LNCAP (cell line): Measurements from ENCODE around the gene ECT2L.

Experiments used
- TF ChIP-seq, protein P1 (sequence below): fragments of 450-650 bp; IDR thresholded peaks from 2 replicates; pipeline ENCODE4 v1.5.1; 2017; ENCODE audit warnings: mild to moderate bottlenecking

ECT2L gene

GRCh38 chr6:138891255-138891986 lies 95.5 kb downstream of the ECT2L start:
- TF ChIP-seq, protein P1, sequence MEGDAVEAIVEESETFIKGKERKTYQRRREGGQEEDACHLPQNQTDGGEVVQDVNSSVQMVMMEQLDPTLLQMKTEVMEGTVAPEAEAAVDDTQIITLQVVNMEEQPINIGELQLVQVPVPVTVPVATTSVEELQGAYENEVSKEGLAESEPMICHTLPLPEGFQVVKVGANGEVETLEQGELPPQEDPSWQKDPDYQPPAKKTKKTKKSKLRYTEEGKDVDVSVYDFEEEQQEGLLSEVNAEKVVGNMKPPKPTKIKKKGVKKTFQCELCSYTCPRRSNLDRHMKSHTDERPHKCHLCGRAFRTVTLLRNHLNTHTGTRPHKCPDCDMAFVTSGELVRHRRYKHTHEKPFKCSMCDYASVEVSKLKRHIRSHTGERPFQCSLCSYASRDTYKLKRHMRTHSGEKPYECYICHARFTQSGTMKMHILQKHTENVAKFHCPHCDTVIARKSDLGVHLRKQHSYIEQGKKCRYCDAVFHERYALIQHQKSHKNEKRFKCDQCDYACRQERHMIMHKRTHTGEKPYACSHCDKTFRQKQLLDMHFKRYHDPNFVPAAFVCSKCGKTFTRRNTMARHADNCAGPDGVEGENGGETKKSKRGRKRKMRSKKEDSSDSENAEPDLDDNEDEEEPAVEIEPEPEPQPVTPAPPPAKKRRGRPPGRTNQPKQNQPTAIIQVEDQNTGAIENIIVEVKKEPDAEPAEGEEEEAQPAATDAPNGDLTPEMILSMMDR: no peak

- TF ChIP-seq, protein P1: no peak
These were observed 100.3 kb downstream of the ECT2L start for GRCh38 chr6:138896104-138896756.

GRCh38 chr6:138897031-138897430 lies 101.1 kb downstream of the ECT2L start:
- TF ChIP-seq, protein P1: no peak

DNA sequence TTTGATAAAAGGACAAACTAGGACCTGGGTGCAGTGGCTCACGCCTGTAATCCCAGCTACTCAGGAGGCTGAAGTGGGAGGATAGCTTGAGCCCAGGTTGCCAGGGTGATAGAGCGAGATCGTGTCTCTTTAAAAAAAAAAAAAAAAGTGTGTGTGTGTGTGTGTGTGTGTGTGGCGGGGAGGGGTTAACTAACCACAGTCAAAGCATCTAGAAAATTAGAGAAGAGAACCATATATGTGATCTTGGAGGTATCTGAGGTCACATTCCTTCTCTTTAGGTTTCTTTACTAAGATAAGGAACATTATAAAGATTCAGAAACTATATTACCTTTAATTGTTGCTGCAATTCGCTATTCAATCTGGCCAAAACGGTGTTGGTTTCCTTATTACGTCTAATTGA lies 111.3 kb downstream of the ECT2L start:
- TF ChIP-seq, protein P1: no peak

GRCh38 chr6:138909511-138909910 lies 113.6 kb downstream of the ECT2L start:
- TF ChIP-seq, protein P1: no peak

- TF ChIP-seq, protein P1: no peak
These were observed 114.1 kb downstream of the ECT2L start for GRCh38 chr6:138909975-138910374.

DNA sequence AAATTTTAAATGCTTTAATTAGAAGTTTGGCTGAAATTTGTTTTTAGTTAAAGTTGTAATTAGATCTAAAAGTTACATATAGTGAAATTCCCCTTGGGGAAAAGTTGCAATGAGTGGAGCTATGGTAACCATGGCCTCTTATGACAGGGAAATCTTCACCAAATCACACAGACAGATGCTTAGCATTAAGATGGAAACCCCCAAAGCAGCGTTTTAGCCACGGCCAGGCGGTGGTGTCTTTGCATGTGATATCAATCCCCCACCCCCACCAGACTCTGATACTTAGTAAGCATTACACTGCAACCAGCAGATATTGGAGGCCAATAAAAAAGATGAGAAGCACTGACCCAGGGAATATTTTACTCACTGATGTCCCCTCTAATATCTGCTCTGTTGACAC lies 116.4 kb downstream of the ECT2L start:
- TF ChIP-seq, protein P1: no peak
